Measurements from ENCODE around the gene MAGI1. TPM values are rescaled to one million over a fixed set of nuclear protein-coding genes. Genes with fewer than 3 reads are reported as not detected.

MAGI1 gene
- total RNA-seq, 6 donors from 2014 or later, result 33.0 to 72.9 (median 62.4) TPM

DNA sequence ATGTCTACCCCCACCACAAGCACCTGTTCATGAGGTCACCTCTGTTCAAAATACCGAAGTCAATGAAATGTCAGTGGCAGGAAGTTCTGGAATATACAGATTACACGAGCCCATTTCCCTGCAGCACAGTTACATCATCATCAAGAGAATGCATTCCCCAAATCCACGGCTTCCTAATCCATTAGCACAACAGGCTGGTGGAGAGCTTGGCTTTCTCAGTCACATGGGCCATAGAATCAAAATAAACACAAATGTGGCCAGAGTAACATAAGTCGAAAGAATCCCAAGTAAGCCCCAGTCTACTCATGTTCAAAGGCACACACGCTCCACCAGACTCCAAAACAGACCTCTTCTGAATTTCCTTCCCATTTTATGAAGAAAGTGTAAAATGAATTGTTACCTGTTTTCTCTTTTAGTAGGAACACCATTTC lies 419.3 kb downstream of the MAGI1 start:
- TF ChIP-seq EP300 (IDR thresholded peaks at IDR 0.05), result no peak
- TF ChIP-seq POLR2A (IDR thresholded peaks at IDR 0.05), result no peak
- TF ChIP-seq POLR2AphosphoS5 (IDR thresholded peaks at IDR 0.05), result no peak
- TF ChIP-seq, protein P1, sequence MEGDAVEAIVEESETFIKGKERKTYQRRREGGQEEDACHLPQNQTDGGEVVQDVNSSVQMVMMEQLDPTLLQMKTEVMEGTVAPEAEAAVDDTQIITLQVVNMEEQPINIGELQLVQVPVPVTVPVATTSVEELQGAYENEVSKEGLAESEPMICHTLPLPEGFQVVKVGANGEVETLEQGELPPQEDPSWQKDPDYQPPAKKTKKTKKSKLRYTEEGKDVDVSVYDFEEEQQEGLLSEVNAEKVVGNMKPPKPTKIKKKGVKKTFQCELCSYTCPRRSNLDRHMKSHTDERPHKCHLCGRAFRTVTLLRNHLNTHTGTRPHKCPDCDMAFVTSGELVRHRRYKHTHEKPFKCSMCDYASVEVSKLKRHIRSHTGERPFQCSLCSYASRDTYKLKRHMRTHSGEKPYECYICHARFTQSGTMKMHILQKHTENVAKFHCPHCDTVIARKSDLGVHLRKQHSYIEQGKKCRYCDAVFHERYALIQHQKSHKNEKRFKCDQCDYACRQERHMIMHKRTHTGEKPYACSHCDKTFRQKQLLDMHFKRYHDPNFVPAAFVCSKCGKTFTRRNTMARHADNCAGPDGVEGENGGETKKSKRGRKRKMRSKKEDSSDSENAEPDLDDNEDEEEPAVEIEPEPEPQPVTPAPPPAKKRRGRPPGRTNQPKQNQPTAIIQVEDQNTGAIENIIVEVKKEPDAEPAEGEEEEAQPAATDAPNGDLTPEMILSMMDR (IDR thresholded peaks at IDR 0.05), result no peak
- Histone ChIP-seq H3K4me3 (no peak overlapping the region), H3K4me1 (peaks cover 0 to 9% (median 4%) of the 10 kb centered on the region in 4 donors), H3K27me3 (no peaks in the 10 kb centered on the region), H3K9me3 (no peaks in the 10 kb centered on the region), H3K36me3 (no peaks in the 10 kb centered on the region), H3K27ac (no peak overlapping the region)
- WGBS, 2 donors, result 33 to 38% methylated on average over 5 of the region's 5 CpGs
- no peak for ATAC-seq (ENCODE audit: low FRiP score in 2 of 2)
- DNase-seq, result no peak

DNA sequence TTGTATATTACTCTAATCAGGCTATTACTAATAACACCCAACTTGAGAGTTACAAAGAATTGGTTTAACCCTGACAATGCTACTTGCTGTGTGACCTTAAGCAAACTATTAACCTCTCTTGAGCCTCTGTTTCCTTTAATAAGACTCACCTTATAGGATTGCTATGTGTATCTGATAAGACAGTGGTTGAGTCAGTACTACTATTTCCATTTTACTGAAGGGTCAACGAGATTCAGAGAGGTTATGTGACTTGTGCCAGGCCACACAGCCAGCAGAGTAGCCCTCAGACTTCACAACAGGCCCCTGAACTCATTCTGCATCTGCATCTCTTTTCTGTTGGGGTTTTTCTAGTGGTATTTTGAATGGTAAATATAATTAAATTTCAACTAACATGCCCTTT lies 420.1 kb downstream of the MAGI1 start:
- Histone ChIP-seq H3K9me3 (no peaks in the 10 kb centered on the region), H3K36me3 (no peaks in the 10 kb centered on the region), H3K4me1 (peaks cover 0 to 9% (median 4%) of the 10 kb centered on the region in 4 donors), H3K4me3 (no peak overlapping the region), H3K27ac (no peak overlapping the region), H3K27me3 (no peaks in the 10 kb centered on the region)
- DNase-seq (no peak), ATAC-seq (ENCODE audit: low FRiP score in 2 of 2) (no peak)
- no peak for TF ChIP-seq POLR2AphosphoS5 (IDR thresholded peaks at IDR 0.05)
- TF ChIP-seq, protein P1 (IDR thresholded peaks at IDR 0.05), result no peak
- TF ChIP-seq EP300 (IDR thresholded peaks at IDR 0.05), result no peak
- no peak for TF ChIP-seq POLR2A (IDR thresholded peaks at IDR 0.05)
- 50 to 71% methylated on average over 1 of the region's 1 CpG for WGBS, 2 donors

DNA sequence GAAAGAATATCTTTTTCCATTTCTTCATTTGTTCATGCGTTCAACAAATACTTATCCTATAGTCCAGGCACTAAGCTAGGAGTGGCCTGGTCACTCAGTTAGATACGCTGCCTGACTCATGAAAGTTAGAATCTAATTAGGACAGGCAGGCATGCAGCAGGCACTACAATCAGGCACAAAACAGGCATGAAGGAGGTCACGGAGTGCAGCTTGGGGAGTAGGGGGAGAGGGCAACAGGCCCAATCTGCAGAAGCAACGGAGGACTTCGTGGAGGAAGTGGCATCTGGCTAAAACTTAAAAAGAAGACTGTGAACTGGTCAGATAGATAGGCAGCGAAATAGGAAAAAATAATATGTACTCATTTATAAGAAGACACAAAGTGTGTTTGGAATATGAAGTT lies 420.9 kb downstream of the MAGI1 start:
- no peak overlapping the region for H3K27ac ChIP-seq
- ATAC-seq (ENCODE audit: low FRiP score in 2 of 2) (no peak), DNase-seq (no peak)
- H3K9me3 ChIP-seq, result no peaks in the 10 kb centered on the region
- H3K27me3 ChIP-seq, result no peaks in the 10 kb centered on the region
- no peak for TF ChIP-seq POLR2A (IDR thresholded peaks at IDR 0.05)
- TF ChIP-seq POLR2AphosphoS5 (IDR thresholded peaks at IDR 0.05), result no peak
- TF ChIP-seq EP300 (IDR thresholded peaks at IDR 0.05), result no peak
- TF ChIP-seq, protein P1 (IDR thresholded peaks at IDR 0.05), result no peak
- H3K36me3 ChIP-seq, result no peaks in the 10 kb centered on the region
- H3K4me1 ChIP-seq, result peaks cover 0 to 9% (median 4%) of the 10 kb centered on the region in 4 donors
- H3K4me3 ChIP-seq, result no peak overlapping the region
- 89 to 93% methylated on average over 6 of the region's 6 CpGs for WGBS, 2 donors

DNA sequence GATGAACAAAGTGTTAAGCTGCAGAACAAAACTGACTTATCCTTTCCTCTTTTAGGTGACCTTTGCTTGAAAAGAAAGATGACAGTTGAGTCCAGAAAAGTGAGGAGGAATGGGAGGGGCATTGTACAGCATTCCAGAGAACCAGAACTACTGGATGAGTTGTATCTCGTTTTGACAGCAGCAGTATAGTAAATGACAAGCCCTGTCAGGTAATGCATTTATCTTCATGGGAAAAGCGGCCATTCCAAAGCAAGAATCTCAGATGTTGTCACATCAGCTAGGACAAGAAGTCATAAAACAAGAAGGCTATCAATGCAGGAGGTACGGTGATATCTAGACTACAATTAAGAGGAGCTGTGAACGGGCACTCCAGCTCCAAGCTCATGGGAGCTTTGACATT lies 421.5 kb downstream of the MAGI1 start:
- Histone ChIP-seq H3K36me3 (no peaks in the 10 kb centered on the region), H3K27ac (no peak overlapping the region), H3K27me3 (no peaks in the 10 kb centered on the region), H3K9me3 (no peaks in the 10 kb centered on the region), H3K4me1 (peaks cover 0 to 9% (median 4%) of the 10 kb centered on the region in 4 donors), H3K4me3 (no peak overlapping the region)
- WGBS, 2 donors, result 79 to 81% methylated on average over 4 of the region's 4 CpGs
- ATAC-seq (ENCODE audit: low FRiP score in 2 of 2), result no peak
- no peak for DNase-seq
- TF ChIP-seq POLR2A (IDR thresholded peaks at IDR 0.05) (no peak), POLR2AphosphoS5 (IDR thresholded peaks at IDR 0.05) (no peak), EP300 (IDR thresholded peaks at IDR 0.05) (no peak)
- TF ChIP-seq, protein P1 (IDR thresholded peaks at IDR 0.05), result no peak

DNA sequence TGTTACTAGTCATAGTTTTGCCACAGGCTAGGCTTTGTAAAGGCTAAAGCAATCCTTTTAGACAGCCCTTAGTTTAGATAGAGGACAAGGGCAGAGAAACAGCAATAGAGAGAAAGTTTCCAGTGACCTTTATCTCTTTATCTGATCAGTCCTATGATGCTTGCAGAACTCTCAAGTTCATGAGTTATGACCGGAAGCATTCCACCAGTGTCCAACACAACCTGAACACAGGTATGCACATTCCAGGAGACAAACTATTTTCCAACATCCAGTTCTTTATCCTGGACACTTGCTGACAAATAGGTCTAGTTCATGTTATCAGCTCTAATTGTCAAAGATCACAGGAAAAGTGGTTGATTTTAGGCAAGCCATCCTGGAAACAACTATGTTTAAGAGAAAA lies 422.2 kb downstream of the MAGI1 start:
- no peak for TF ChIP-seq POLR2AphosphoS5 (IDR thresholded peaks at IDR 0.05)
- TF ChIP-seq EP300 (IDR thresholded peaks at IDR 0.05), result no peak
- TF ChIP-seq, protein P1 (IDR thresholded peaks at IDR 0.05), result no peak
- no peak for TF ChIP-seq POLR2A (IDR thresholded peaks at IDR 0.05)
- WGBS, 2 donors, result 95 to 100% methylated on average over 1 of the region's 1 CpG
- Histone ChIP-seq H3K4me3 (no peak overlapping the region), H3K36me3 (no peaks in the 10 kb centered on the region), H3K27me3 (no peaks in the 10 kb centered on the region), H3K9me3 (no peaks in the 10 kb centered on the region), H3K4me1 (peaks cover 0 to 9% (median 4%) of the 10 kb centered on the region in 4 donors), H3K27ac (no peak overlapping the region)
- no peak for DNase-seq
- no peak for ATAC-seq (ENCODE audit: low FRiP score in 2 of 2)
